Dermis lymphatic vessel endothelial cell (primary cell): Measurements from ENCODE around the gene CACNB3. TPM values are rescaled to one million over a fixed set of nuclear protein-coding genes. Genes with fewer than 3 reads are reported as not detected.

Source experiments
- total RNA-seq: library from RNA; depleted of rRNA; stranded (reverse); fragments of >200 nt; gene quantifications from 2 replicates; pipeline ENCODE4 v1.2.1, GENCODE V29; 2014

The CACNB3 gene
- 5.5 and 6.2 TPM in 2 replicates for total RNA-seq

DNA sequence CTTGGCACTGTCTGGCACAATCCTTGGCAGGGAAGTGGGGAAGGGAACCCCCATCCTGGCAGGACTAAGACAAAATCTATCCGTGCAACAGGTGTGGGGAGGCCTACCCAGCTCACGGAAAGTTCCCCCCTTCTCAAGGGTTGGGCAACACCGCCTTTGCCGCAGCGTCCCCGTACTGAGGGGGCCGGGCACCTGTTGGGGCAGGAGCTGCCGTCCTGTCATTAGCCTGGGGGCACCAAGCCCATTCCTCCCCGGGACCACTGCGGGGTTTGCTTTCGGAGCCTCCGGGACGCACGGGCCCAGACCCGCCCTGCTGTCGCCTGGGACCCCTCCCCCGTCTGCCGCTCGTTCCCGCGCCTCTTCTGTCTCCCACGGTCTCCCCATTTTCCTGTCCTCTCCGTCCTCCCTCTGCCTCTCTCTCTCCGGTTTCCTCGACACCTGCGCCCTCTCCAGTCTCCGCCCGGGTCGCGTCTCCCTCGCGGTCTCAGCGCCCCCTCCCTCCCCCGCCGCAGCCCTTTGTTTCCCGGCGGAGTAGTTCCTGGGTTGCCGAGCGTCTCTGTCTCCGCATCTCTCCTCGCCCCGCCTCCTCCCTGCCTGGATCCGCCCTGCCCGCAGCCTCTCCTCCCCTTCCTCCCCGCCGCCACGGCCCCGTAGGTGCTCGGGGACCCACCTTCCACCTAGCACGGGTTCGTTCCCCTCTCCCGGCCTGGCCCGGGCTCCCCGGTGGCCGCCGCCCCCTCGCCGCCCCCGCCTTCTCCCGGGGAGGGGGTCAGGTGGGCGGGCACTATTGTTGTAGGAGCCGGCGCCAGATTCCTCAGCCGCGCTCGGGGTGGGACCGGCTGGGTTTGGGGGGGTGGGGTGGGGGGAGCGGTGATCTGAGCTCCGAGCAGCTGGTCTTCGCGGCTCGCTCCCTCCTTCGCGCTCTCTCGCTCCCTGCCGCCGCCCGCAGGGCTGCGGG is at the start of gene CACNB3:
TSS of gene CACNB3 (plus strand) at position 624 of the 958 bp plus-strand sequence. CDS start 434 bp downstream, outside the sequence.

DNA sequence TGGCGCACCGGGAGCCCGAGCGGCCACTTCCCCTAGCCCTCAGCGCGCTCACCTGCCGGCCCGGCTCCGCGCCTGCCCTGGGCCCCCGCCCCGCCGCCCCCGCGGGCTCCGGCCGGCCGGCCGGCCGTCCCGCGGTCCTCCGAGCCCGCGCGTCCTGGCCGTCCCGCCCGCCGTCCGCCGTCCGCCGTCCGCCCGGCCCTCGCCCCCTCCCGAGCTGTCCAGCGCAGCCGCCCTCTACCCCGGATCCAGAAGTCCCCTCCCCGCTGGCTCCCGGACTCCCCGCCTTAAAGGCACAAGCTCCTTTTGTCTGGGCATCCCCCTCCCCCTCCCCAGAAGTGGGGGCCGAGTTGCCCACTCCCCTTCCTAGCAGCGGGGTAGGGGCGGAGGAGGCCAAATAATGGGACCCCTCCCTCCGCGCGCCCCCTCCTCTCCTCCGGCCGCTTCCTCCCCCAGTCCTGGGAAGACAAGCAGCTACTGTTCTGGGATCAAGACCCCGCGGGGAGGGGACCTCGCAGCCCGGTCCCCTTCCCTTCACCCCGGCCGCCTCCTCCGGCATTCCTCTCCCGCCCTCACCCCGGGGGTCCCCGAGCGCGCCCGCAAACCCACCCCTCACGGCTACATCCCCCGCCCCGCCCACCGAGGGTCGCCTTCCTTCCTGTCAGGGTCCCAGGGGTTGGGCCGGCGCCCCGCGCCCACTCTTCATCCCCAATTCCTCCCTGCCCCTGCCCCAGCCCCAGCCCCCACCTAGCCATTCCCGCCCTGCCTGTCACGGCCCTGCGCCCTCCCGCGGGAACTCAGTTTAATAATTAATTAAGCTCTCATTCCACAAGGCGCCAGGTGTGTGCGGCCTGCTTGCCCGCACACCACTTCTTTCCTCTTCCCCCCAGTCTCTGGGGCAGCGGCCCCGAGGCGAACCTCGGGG is 29.2 kb upstream of the CACNB3 start, which contains the start of gene ADCY6:
TSS of gene ADCY6 (minus strand) at position 236 of the 922 bp plus-strand sequence. CDS start 5,655 bp downstream, outside the sequence.

DNA sequence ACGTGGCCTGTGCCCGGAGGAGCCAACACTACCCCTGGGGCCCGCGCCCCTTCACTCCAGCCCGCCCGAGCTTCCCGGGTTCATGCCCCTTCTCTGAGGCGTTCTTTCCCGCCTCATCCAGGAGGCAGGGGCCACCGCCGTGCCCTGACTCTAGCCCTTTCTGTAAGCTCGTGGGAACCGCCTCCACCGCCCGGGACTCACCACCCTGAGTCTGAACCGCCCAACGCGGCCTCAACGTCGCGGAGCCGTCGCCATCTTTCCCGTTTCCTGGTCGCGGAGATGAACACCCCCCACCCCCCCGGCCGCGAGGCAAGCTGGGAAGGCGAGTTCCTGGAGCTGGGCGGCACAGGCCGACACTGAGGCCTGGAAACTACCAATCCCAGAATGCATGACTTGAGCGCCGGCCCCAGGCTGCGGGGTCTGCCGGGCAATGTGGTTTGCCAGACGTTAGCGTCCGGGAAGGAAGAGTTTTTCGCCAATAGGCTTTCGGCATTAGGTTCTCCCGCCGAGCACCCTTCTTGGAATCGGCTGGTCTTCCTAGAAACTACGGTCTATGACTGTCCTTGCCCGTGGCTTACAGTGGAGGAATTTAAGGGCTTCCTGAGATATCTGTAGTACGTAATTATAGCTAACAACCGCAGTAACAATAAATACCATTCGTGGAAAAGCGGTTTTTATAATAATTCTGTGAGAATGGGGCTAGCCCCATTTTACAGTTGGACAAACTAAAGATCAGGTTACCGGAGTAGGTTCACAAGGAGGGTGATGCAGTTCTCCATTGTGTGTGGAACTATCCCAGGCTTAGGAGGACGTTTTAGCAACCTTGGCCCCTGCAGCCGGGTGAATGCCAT is 33.8 kb downstream of the CACNB3 start, which contains the start of gene DDX23:
TSS of gene DDX23 (minus strand) at position 281 of the 851 bp plus-strand sequence. CDS start 6,381 bp downstream, outside the sequence.

DNA sequence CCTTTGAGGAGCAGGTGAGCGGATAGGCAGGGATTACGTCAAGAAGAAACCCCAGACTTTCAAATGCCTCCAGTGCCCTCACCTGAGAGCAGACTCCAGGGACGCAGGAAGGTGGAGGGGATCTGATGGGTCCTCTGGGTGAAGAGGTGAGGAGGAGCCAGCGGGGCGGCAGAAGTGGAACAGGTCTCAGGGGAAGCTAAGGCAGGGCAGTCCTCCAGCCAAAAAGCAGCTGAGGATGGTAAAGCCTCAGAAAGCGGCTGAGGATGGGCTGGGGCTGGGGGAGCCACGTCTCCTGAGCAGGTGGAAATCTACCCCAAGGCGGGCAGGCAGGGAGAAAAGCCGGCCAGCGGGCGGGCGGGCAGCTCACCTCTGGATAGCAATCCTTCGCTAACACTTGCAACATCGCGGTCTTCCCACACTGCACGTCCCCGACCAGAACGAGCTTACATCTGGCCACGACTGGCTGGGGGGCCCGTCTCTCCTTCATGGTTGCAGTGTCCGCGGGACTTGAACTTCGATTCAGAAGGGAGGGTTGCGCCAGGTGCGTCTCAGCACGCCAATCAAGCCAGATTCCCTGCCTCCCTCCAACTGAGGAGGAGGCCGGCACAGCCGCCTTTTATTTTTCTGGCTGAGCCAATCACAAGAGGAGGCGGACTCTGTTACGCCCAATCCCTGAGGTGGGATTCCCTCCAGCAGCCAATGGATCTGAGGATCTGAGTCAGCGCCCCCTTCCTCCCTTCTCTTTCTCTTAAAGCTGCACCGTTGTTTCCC is 47.2 kb downstream of the CACNB3 start, which contains the start of gene RND1:
TSS of gene RND1 (minus strand) at position 590 of the 771 bp plus-strand sequence. CDS start at position 487, 103 bp downstream.

Other genes starting within 250 kb of the CACNB3 start
- gene LALBA, start 248.4 kb upstream of the CACNB3 start, total RNA-seq = not detected in 2 replicates
- 41.1 and 53.7 TPM in 2 replicates for gene KANSL2, start 136.3 kb upstream of the CACNB3 start, total RNA-seq
- 18.1 and 24.0 TPM in 2 replicates for gene CCNT1, start 101.8 kb upstream of the CACNB3 start, total RNA-seq
- 29.5 and 29.7 TPM in 2 replicates for gene ADCY6, start 29.4 kb upstream of the CACNB3 start, total RNA-seq
- gene DDX23, start 33.7 kb downstream of the CACNB3 start, total RNA-seq = 58.8 and 69.5 TPM in 2 replicates
- gene RND1, start 47.4 kb downstream of the CACNB3 start, total RNA-seq = 2.1 and 2.4 TPM in 2 replicates
- gene FKBP11, start 107.0 kb downstream of the CACNB3 start, total RNA-seq = 8.3 and 11.5 TPM in 2 replicates
- 39.1 and 40.5 TPM in 2 replicates for gene ARF3, start 139.0 kb downstream of the CACNB3 start, total RNA-seq
- gene WNT10B, start 153.2 kb downstream of the CACNB3 start, total RNA-seq = under 0.01 TPM in 2 replicates
- not detected in 2 replicates for gene WNT1, start 159.8 kb downstream of the CACNB3 start, total RNA-seq
- 0.09 and 0.11 TPM in 2 replicates for gene DDN, start 180.9 kb downstream of the CACNB3 start, total RNA-seq
- 39.0 and 44.7 TPM in 2 replicates for gene PRKAG1, start 200.3 kb downstream of the CACNB3 start, total RNA-seq
- 22.3 and 33.5 TPM in 2 replicates for gene KMT2D, start 242.3 kb downstream of the CACNB3 start, total RNA-seq